GM12891 (cell line): ENCODE measurements around the gene CNN2.
A peak's percentile ranks its signal among the peaks of the same experiment; 100 is the strongest.

Experiments used
- DNase-seq: peaks from one replicate; pipeline ENCODE4 v3.0.0; 2011; ENCODE audit warnings: low spot score; ENCODE audit not compliant: insufficient read length
- FAIRE-seq: peaks from 2 replicates; lab custom pipeline; 2011; peaks lifted over from hg19 to GRCh38; lab: Jason Lieb, UNC
- PAX5 ChIP-seq: IDR thresholded peaks from 2 replicates; pipeline ENCODE4 v1.6.1; 2011; ENCODE audit warnings: low read length, moderate library complexity, mild to moderate bottlenecking; ENCODE audit not compliant: insufficient read depth, severe bottlenecking
- POLR2A ChIP-seq: IDR thresholded peaks from 2 replicates; pipeline ENCODE4 v1.6.1; 2011; ENCODE audit warnings: low read depth, low read length, control low read depth
- POLR2AphosphoS5 ChIP-seq: IDR thresholded peaks from 2 replicates; pipeline ENCODE4 v1.6.1; 2011; ENCODE audit warnings: low read depth, low read length, control low read depth
- POU2F2 ChIP-seq: IDR thresholded peaks from 2 replicates; pipeline ENCODE4 v1.6.1; 2011; ENCODE audit warnings: low read depth, mild to moderate bottlenecking, control low read depth, low read length, moderate library complexity
- SPI1 ChIP-seq: IDR thresholded peaks from 2 replicates; pipeline ENCODE4 v1.6.1; 2011; ENCODE audit warnings: low read depth, low read length, control low read depth
- TAF1 ChIP-seq: IDR thresholded peaks from 2 replicates; pipeline ENCODE4 v1.6.1; 2011; ENCODE audit warnings: low read depth, low read length, control low read depth

Gene CNN2

DNA sequence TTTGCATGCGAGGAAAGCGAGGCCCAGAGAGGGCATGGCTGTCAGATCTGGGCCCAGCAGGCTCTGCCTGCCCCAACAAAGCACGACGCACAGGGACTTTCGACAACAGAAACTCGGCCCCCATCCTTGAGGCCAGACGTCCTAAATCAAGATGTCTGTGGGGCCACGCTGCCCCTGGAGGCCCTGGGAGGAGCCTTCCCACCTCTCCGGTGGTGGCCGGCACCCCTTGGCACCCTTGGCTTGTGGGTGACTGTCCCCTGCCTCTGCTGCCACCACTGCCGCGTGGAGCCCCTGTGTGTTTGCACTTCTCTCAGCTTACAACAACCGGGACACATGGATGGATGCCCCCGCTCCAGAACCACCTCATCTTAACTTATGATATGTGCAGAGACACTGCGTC lies 37.9 kb upstream of the CNN2 start:
- DNase-seq: no peak
- FAIRE-seq: no peak
- TF ChIP-seq POU2F2 (no peak), PAX5 (no peak), TAF1 (no peak), POLR2AphosphoS5 (no peak)

DNA sequence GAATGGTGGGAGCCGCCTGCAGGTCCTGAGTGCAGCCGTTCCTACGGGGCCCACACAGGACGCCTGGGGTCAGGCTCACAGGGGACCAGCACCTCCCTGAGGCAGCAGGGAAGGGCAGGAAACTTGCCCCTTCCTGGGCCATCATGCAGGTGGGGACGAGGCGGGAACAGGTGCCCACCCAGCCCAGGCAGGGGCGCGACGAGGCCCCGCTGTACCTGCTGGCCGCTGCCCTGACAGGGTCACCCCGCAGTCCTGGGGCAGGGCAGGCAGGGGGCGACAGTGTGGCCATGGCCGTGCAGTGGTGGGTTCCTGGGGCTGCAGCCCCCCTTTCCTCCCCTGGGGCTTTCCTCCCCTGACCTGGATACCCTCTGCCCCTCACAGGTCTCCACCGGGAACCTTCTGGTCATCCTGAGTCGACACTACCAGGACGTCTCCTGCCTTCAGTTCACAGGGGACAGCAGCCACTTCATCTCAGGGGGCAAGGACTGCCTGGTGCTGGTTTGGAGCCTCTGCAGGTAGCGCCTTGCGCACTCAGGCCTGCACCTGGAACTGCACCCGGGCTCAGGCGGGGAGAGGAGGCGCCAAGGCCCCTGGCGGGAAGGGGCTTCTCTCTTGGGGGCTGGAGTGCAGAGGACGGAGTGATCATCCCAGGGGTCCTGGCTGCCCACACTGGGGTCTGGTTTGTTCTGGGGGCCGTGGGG lies 36.9 kb upstream of the CNN2 start:
- TF ChIP-seq POLR2A: no peak
- TF ChIP-seq POLR2AphosphoS5: no peak
- no peak for TF ChIP-seq SPI1
- no peak for TF ChIP-seq PAX5
- no peak for TF ChIP-seq TAF1
- TF ChIP-seq POU2F2: no peak
- FAIRE-seq (no peak), DNase-seq (no peak)

DNA sequence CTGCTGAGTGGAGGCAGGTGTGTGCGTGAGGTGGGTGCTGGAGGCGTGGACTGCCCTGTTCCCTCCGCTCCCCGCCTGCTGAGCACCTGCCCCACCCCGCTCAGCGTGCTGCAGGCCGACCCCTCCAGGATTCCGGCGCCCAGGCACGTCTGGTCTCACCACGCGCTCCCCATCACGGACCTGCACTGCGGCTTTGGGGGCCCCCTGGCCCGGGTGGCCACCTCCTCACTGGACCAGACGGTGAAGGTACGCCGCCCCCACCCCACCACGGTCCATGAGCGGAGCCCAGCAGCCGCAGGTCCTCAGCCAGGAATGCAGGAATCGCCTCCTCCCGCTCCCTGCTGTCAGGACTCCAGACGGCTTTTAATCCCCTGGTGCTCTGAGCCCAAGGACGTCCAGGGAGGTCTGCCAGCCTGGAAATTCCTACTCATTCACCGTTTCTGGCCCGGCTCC lies 36.3 kb upstream of the CNN2 start:
- no peak for DNase-seq
- TF ChIP-seq SPI1 (no peak), POLR2AphosphoS5 (no peak)
- FAIRE-seq: no peak

DNA sequence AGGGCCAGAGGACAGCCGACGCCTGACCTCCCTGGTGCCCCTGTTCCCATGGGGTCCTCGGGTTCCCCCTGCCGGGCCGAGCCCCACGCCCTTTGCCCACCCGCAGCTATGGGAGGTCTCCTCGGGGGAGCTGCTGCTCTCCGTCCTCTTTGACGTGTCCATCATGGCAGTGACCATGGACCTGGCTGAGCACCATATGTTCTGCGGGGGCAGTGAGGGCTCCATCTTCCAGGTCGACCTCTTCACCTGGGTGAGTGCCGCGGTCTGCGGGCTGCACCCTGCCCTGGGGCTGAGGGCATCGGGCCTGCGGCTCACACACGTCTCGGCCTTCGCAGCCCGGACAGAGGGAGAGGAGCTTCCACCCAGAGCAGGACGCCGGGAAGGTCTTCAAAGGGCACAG lies 35.7 kb upstream of the CNN2 start:
- no peak for DNase-seq
- FAIRE-seq: no peak
- TF ChIP-seq TAF1: no peak
- TF ChIP-seq POLR2A: no peak
- TF ChIP-seq POU2F2: no peak
- TF ChIP-seq PAX5: no peak
- no peak for TF ChIP-seq POLR2AphosphoS5
- no peak for TF ChIP-seq SPI1

DNA sequence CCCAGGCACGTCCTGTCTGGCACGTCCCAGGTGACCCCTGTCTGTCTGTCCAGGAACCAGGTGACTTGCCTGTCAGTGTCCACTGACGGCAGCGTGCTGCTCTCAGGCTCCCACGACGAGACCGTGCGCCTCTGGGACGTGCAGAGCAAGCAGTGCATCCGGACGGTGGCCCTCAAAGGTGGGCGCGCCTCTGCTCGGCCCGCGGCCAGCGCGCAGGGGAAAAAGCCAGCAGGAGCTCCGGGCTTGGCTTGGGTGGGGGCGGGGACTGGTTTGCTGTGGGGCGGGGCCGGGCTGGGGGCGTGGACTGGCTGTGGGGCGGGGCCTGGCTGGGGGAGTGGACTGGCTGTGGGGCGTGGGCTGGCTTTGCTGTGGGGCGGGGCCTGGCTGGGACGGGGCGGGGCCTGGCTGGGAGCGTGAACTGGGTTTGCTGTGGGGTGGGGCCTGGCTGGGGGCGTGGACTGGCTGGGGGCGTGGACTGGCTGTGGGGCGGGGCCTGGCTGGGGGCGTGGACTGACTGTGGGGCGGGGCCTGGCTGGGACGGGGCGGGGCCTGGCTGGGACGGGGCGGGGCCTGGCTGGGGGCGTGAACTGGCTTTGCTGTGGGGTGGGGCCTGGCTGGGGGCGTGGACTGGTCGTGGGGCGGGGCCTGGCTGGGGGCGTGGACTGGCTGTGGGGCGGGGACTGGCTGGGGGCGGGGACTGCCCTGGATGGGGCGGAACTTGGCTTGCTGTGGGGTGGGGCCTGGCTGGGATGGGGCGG lies 35.1 kb upstream of the CNN2 start:
- no peak for DNase-seq
- peak; percentile 77 for FAIRE-seq
- no peak for TF ChIP-seq POLR2AphosphoS5
- TF ChIP-seq TAF1: no peak
- no peak for TF ChIP-seq POLR2A
- no peak for TF ChIP-seq POU2F2

DNA sequence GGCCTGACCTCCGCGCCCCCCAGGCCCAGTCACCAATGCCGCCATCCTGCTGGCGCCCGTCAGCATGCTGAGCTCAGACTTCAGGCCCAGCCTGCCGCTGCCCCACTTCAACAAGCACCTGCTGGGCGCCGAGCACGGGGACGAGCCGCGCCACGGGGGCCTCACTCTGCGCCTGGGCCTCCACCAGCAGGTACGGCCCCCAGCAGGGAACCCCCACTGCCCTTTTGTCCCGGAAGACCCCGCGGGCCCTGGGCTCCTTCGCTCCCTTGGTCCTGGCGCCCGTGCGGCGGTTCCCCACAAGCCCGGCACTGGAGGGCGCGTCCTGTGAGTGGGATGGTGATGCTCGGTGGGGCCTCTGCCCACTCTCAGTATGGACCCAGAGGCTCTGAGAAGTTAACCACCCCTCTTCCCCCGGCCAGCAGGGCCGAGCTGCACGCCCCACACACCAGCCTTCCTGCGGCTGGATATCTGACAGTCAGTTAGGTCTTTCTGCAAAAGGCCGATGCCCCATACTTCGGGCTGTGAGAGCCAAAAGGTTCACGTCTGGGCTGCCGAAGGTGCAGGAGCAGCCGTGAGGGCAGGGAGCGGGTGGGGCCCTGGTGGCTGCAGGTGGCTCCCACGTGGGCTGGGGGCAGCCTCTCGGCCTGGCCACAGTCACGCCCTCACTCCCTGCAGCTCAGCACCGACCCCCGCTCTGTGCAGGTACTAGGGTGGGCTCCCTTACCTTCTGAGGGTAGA lies 34.3 kb upstream of the CNN2 start:
- no peak for TF ChIP-seq TAF1
- FAIRE-seq (no peak), DNase-seq (no peak)

DNA sequence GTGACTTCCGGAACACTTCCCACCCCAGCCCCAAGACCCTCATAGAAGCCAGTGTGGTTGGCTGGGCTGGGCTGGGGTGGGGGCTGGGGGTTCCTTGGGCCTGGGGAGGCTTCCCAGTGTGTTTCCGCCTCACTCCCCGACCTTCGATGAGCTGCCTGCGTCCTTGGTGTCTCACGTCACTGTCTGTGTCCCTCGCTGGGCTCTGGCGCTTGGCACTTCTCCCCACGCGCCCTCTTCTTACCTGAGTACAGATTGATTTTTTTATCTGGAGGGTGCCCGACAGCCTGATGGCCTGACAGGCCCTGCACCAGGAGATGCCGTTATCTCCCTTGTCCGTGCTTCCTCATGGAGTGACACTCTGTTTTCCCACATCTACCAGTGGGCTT lies 33.7 kb upstream of the CNN2 start:
- no peak for TF ChIP-seq POU2F2
- TF ChIP-seq SPI1: no peak
- no peak for TF ChIP-seq TAF1
- no peak for TF ChIP-seq POLR2A
- no peak for TF ChIP-seq PAX5
- DNase-seq (no peak), FAIRE-seq (no peak)

DNA sequence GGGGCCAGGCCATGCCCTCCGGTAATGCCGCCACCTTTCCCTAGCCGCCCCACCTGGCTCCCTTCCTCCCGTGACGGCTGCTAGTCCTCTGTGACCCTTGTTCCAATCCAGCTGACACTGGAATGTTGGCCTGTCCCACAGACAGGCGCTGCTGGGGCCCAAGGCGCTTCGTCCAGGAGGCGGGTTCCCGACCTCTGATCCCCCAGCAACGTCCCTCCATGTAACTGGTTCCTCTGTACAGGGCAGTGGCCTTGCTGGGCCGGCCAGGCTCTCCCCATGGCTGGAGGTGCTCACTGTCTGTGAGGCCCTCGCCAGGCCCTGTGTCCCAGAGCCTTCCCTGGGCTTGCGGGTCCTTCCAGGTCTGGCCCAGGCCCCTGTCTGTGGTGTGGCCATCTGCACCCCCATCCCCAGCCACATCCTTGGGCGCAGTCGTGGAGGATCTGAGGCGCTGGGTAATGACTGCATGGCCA lies 33.0 kb upstream of the CNN2 start:
- no peak for TF ChIP-seq POLR2AphosphoS5
- TF ChIP-seq POLR2A: no peak
- TF ChIP-seq TAF1: no peak
- TF ChIP-seq SPI1: no peak
- no peak for FAIRE-seq
- no peak for DNase-seq

DNA sequence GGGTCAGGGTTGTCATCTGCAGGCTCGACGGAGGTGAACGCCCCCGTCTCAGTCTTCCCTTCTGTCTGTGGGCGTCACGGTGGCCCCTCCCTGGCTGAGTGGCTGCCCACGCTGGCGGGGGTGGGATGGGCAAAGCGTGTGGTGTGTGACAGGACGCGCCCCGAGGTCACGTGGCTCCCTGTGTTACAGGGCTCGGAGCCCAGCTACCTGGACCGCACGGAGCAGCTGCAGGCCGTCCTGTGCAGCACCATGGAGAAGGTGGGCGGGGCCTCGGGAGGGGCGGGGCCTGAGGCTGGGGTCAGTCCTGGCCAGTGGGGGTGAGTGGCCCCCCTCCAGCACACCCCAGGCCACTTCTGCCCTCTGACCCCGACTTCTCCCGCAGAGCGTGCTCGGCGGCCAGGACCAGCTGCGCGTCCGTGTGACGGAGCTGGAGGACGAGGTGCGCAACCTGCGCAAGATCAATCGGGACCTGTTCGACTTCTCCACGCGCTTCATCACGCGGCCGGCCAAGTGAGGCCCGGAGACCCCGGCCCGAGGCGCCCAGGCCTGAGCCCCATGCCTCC lies 32.5 kb upstream of the CNN2 start:
- TF ChIP-seq POU2F2 (no peak), SPI1 (no peak), POLR2AphosphoS5 (no peak), PAX5 (no peak), TAF1 (no peak), POLR2A (no peak)
- FAIRE-seq (no peak), DNase-seq (no peak)

DNA sequence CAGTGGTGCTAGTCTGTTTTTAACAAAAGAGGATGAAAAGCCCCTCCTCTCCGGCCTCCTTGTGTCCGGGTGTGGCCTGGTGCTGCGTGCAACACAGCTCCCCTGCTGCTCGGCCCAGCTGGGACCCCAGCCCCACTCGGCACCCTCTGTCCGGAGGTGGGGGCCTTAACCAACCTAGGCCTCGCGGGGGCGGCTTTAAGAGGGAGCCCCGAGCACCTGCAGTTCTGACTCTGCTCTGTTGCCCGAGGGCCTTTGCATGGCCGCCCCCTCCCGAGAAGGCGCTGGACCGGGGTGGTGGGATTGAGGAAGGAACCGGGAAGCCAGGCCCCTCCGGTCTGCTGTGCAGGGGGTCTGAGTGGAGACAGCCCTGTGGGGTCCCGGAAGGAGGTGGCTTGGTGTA lies 31.9 kb upstream of the CNN2 start:
- no peak for FAIRE-seq
- TF ChIP-seq POLR2A (no peak), POLR2AphosphoS5 (no peak), SPI1 (no peak), PAX5 (no peak), TAF1 (no peak), POU2F2 (no peak)
- no peak for DNase-seq
